Measurements from ENCODE around the gene NCLN.

NCLN gene

DNA sequence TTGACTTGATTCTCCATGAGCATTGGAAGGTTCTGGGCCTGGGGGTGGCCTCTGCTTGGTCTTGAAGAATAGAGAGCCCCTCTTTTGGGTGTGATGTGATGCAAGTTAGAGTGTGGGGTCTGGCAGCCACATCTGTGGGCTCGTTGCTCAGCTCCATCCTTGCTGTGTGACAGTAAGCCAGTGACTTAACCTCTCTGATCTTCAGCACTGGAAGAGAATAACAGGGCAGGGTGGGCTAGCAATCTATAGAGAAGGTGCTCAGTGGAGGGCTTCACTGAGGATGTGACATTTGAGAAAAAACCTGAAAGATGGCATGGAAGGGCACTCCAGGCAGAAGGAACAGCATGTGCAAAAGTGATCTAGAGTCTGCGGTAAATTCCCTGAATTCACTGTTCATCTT lies 66.9 kb downstream of the NCLN start:
- DNase-seq (ENCODE audit: low read depth in 1 of 2, low spot score in 1 of 2) = no peak

DNA sequence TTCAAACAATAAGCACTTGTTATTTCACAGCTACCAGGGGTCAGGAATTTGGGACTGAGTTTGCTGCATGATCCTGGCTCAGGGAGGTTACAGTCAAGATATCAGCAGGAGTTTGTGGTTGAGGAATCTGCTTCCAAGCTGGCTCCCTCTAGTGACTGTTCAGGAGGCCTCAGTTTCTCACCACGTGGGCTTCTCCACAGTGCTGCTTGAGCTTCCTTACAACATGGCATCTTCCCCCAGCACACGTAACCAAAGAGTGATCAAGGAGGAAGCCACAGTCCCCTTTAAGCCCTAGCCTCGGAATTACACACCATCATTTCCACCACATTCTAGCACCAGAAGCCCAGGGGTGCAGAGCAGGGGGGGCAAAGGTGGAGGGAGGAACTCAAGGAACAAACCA lies 67.5 kb downstream of the NCLN start:
- DNase-seq (ENCODE audit: low read depth in 1 of 2, low spot score in 1 of 2) = no peak

- no peak for DNase-seq (ENCODE audit: low read depth in 1 of 2, low spot score in 1 of 2)
These were observed 68.8 kb downstream of the NCLN start for GRCh38 chr19:3254520-3254919.

DNA sequence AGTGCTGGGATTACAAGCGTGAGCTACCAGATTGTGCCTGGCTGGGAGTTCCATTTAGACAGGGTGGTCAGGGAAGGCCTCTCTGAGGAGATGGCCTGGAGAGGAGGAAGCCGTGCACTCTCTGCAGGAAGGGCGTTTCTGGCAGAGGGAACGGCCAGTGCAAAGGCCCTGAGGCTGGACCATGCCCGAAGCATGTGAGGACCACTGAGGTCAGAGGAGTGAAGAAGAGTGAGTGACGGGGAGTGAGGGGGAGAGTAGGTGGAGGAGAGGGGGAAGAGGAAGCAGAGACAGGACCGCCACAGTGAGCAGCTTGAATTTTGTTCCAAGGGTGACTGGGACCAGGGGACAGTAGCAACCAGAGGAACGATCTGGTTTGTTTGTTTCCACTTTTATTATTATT lies 71.3 kb downstream of the NCLN start:
- DNase-seq (ENCODE audit: low read depth in 1 of 2, low spot score in 1 of 2) = no peak
